ENCODE data around the gene NCLN.

DNA sequence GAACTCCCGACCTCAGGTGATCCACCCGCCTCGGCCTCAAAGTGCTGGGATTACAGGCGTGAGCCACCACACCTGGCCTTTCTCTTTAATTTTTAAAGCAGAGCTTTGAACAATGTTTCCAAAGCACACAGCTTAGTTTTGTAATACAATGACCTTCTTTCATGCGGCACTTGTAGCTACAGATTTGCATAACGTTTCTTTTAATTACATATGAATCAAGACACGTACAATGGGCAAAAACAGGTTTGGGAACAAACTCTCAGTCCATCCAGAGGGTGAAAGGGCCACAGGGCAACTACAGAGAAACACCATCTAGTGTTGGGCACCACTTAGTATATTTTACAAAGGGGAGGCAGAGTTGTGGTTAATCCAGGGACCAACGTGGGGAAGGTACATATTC lies 26.2 kb upstream of the NCLN start:
- TF ChIP-seq POLR2A (IDR thresholded peaks at IDR 0.05): no peak
- TF ChIP-seq, protein P1, sequence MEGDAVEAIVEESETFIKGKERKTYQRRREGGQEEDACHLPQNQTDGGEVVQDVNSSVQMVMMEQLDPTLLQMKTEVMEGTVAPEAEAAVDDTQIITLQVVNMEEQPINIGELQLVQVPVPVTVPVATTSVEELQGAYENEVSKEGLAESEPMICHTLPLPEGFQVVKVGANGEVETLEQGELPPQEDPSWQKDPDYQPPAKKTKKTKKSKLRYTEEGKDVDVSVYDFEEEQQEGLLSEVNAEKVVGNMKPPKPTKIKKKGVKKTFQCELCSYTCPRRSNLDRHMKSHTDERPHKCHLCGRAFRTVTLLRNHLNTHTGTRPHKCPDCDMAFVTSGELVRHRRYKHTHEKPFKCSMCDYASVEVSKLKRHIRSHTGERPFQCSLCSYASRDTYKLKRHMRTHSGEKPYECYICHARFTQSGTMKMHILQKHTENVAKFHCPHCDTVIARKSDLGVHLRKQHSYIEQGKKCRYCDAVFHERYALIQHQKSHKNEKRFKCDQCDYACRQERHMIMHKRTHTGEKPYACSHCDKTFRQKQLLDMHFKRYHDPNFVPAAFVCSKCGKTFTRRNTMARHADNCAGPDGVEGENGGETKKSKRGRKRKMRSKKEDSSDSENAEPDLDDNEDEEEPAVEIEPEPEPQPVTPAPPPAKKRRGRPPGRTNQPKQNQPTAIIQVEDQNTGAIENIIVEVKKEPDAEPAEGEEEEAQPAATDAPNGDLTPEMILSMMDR (IDR thresholded peaks at IDR 0.05): no peak
